Tibial nerve (tissue), 3 donors: ENCODE data around the gene MOGAT2.

ENCODE experiments used
- POLR2A ChIP-seq, 2 donors: fragments of 450-650 bp; IDR thresholded peaks; one replicate each; pipeline ENCODE4 v1.6.1; 2017; ENCODE audit warnings: antibody characterized with exemption in 2 of 2, mild to moderate bottlenecking in 2 of 2, moderate library complexity in 2 of 2
- TF ChIP-seq, protein P1 (sequence below), 5 experiments: fragments of 200-600 bp in 3 of 5; fragments of 450-650 bp in 2 of 5; sonication (generic) in 3 of 5; IDR thresholded peaks; one replicate each; pipeline ENCODE4 v1.5.1; 2016 to 2019; ENCODE audit warnings: antibody characterized with exemption in 5 of 5, mild to moderate bottlenecking in 3 of 5, moderate library complexity in 2 of 5

DNA sequence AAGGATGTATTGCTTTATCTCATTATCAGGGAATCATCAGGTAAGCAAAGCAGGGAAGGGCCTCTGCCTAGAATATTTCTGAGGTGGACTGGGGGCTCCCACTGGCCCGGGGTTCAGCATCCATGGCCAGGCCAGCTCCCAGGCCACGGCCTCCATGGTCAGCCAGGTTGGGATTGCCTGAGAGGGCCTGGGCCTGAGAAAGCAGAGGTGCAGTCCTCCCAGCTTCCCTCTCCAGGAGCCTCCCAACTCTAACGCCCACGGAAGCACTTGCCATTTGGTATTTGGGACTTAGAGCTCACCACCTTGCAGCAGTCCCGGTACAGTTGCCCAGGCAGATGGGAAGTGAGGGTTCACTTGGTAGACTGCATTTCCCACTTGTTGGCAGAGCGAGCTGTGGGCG, 63.7 kb downstream of the MOGAT2 start:
- no peak for TF ChIP-seq POLR2A (IDR thresholded peaks at IDR 0.05)
- TF ChIP-seq, protein P1, sequence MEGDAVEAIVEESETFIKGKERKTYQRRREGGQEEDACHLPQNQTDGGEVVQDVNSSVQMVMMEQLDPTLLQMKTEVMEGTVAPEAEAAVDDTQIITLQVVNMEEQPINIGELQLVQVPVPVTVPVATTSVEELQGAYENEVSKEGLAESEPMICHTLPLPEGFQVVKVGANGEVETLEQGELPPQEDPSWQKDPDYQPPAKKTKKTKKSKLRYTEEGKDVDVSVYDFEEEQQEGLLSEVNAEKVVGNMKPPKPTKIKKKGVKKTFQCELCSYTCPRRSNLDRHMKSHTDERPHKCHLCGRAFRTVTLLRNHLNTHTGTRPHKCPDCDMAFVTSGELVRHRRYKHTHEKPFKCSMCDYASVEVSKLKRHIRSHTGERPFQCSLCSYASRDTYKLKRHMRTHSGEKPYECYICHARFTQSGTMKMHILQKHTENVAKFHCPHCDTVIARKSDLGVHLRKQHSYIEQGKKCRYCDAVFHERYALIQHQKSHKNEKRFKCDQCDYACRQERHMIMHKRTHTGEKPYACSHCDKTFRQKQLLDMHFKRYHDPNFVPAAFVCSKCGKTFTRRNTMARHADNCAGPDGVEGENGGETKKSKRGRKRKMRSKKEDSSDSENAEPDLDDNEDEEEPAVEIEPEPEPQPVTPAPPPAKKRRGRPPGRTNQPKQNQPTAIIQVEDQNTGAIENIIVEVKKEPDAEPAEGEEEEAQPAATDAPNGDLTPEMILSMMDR (IDR thresholded peaks at IDR 0.05), result no peak
